Left renal cortex interstitium (tissue), 4 donors: ENCODE data around the gene TPT1. TPM values are rescaled to one million over a fixed set of nuclear protein-coding genes. Genes with fewer than 3 reads are reported as not detected.
"Not testable (repeated sequence)": the region's sequence is repeated elsewhere in the genome, so short reads cannot be mapped to it uniquely, and the experiment has no call there.

ENCODE experiments used
- DNase-seq, 4 donors: peaks; one replicate each; pipeline ENCODE4 v3.0.0-alpha.2; 2013; ENCODE audit warnings: low read depth in 4 of 4, low spot score in 2 of 4, missing footprints in 1 of 4
- polyA plus RNA-seq, 4 donors: library from polyadenylated mRNA; unstranded; fragments of 120-200 nt; gene quantifications; one replicate each; pipeline ENCODE4 v1.2.1, GENCODE V29; 2013; ENCODE audit not compliant: insufficient read length in 4 of 4

Gene TPT1
- polyA plus RNA-seq: 1,000 to 10,000 TPM; 6,025 to 6,976 (median 6,405) TPM

GRCh38 chr13:45341034-45341798 lies at the start of gene TPT1:
Gene TPT1 (minus strand): TSS chr13:45341183. CDS start chr13:45341069, 114 bp downstream.
- DNase-seq: peak; percentile 86 to 97 (median 96)

GRCh38 chr13:45390348-45390747 lies 49.4 kb upstream of the TPT1 start:
- DNase-seq: not testable (repeated sequence)

- DNase-seq: no peak
Measured at GRCh38 chr13:45388664-45389063, 47.7 kb upstream of the TPT1 start.

GRCh38 chr13:45386892-45387575 lies 46.1 kb upstream of the TPT1 start:
- not testable (repeated sequence) for DNase-seq

GRCh38 chr13:45385907-45386553 lies 45.0 kb upstream of the TPT1 start:
- no peak for DNase-seq

GRCh38 chr13:45385320-45385719 lies 44.3 kb upstream of the TPT1 start:
- no peak for DNase-seq

- no peak for DNase-seq
Measured at GRCh38 chr13:45384474-45385174, 43.6 kb upstream of the TPT1 start.

- DNase-seq: not testable (repeated sequence)
Measured at GRCh38 chr13:45382739-45383138, 41.8 kb upstream of the TPT1 start.

- DNase-seq: no peak
Measured at GRCh38 chr13:45381196-45381595, 40.2 kb upstream of the TPT1 start.

- not testable (repeated sequence) for DNase-seq
Measured at GRCh38 chr13:45380708-45381107, 39.7 kb upstream of the TPT1 start.

GRCh38 chr13:45379516-45379915 lies 38.5 kb upstream of the TPT1 start:
- not testable (repeated sequence) for DNase-seq

- not testable (repeated sequence) for DNase-seq
Measured at GRCh38 chr13:45378786-45379185, 37.8 kb upstream of the TPT1 start.

- not testable (repeated sequence) for DNase-seq
Measured at GRCh38 chr13:45377314-45377713, 36.3 kb upstream of the TPT1 start.

GRCh38 chr13:45376651-45377050 lies 35.7 kb upstream of the TPT1 start:
- DNase-seq: not testable (repeated sequence)

GRCh38 chr13:45374917-45375316 lies 33.9 kb upstream of the TPT1 start:
- no peak for DNase-seq

- DNase-seq: no peak
Measured at GRCh38 chr13:45373162-45373547, 32.2 kb upstream of the TPT1 start.

- peak in 1 of 4 donors; percentile 45 for DNase-seq
Measured at GRCh38 chr13:45372189-45373161, 31.5 kb upstream of the TPT1 start.

GRCh38 chr13:45370922-45371406 lies 30.0 kb upstream of the TPT1 start:
- DNase-seq: peak in 2 of 4 donors; percentile 54 to 55

- no peak for DNase-seq
Measured at GRCh38 chr13:45369116-45369515, 28.1 kb upstream of the TPT1 start.
